Measurements from ENCODE around the gene HS3ST2. TPM values are rescaled to one million over a fixed set of nuclear protein-coding genes. Genes with fewer than 3 reads are reported as not detected.

Gene HS3ST2
- total and polyA plus RNA-seq, 2 of the 8 experiments (the other 6 are each of a cell fraction or from before 2014, with no cell fraction given): 1.7 to 3.7 TPM

DNA sequence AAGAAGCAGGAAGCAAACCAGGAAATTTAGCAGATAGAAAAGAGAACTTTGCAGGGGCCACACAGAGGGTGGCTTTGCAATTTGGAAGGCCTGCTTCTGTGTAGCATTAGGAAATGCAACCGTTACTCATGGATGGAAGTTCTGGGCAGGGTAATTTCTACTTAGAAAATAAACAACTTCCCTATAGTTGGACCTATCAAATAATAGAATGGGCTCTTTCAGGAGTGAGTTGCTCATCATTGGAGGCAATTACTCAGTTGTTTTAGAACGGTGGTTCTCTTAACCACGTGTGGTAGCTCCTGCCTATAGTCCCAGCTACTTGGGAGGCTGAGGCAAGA is 25.8 kb upstream of the HS3ST2 start:
- Histone ChIP-seq H3K18ac (ENCODE audit: extremely low read depth, low read length) (no peak overlapping the region), H2AK5ac (ENCODE audit: low read depth, low read length) (no peak overlapping the region), H4K8ac (ENCODE audit: extremely low read depth, insufficient read depth, low read length) (no peak overlapping the region), H3K4ac (replicated peaks; ENCODE audit: insufficient read length, low read depth, low read length) (no peak overlapping the region), H2BK12ac (ENCODE audit: low read depth, low read length) (no peak overlapping the region), H3K79me2 (ENCODE audit: control insufficient read depth in 1 of 2, insufficient read depth in 2 of 2, low read length in 2 of 2) (no peaks in the 10 kb centered on the region), H3K9me3 (ENCODE audit: insufficient read depth in 2 of 2, low read depth in 1 of 2, low read length in 1 of 2) (no peaks in the 10 kb centered on the region), H2BK120ac (replicated peaks; ENCODE audit: low read depth, low read length) (no peak overlapping the region), H4K91ac (replicated peaks; ENCODE audit: insufficient read length, low read length) (no peak overlapping the region), H2BK15ac (ENCODE audit: low read length) (no peak overlapping the region), H3K79me1 (ENCODE audit: low read depth, low read length) (no peaks in the 10 kb centered on the region), H2BK20ac (ENCODE audit: low read length) (no peak overlapping the region), H3K14ac (ENCODE audit: insufficient read length) (no peak overlapping the region), H3K23ac (ENCODE audit: insufficient read length) (no peak overlapping the region), H3K23me2 (ENCODE audit: low read depth, low read length) (no peaks in the 10 kb centered on the region), H3K4me3 (ENCODE audit: extremely low read depth in 1 of 4, insufficient read depth in 2 of 4, low read depth in 3 of 4, low read length in 4 of 4) (no peak overlapping the region), H3K27me3 (replicated peaks in 1 of 4; ENCODE audit: control insufficient read depth in 3 of 4, extremely low read depth in 1 of 4, insufficient read depth in 3 of 4, low read length in 3 of 4) (no peaks in the 10 kb centered on the region), H3K36me3 (ENCODE audit: control insufficient read depth in 2 of 4, insufficient read depth in 4 of 4, low read length in 3 of 4) (no peaks in the 10 kb centered on the region), H4K5ac (ENCODE audit: insufficient read length, low read depth, low read length) (no peak overlapping the region), H3K4me2 (ENCODE audit: insufficient read depth in 1 of 2, low read depth in 2 of 2, low read length in 2 of 2) (no peak overlapping the region), H4K20me1 (replicated peaks in 1 of 2; ENCODE audit: control insufficient read depth in 1 of 2, insufficient read depth in 2 of 2, low read length in 2 of 2) (no peaks in the 10 kb centered on the region), H3K56ac (replicated peaks; ENCODE audit: insufficient read length, low read depth, low read length) (no peak overlapping the region), H3K27ac (ENCODE audit: low read depth, low read length) (no peak overlapping the region), H3K9ac (replicated peaks in 1 of 4; ENCODE audit: extremely low read depth in 1 of 4, low read depth in 3 of 4, low read length in 3 of 4) (no peak overlapping the region), H2BK5ac (ENCODE audit: low read depth, low read length) (no peak overlapping the region), H2AFZ (ENCODE audit: low read length) (no peak overlapping the region), H3K4me1 (replicated peaks in 1 of 4; ENCODE audit: control insufficient read depth in 3 of 4, insufficient read depth in 4 of 4, low read length in 3 of 4) (peaks cover 0 to 3% (median 0%) of the 10 kb centered on the region in 4 experiments; a peak in 2 of 7 replicates)
- ChIA-PET POLR2A (ENCODE audit: partially characterized antibody) (no interaction called here), CTCF (ENCODE audit: partially characterized antibody) (interaction anchor here (1.7 kb wide), 1 partner anchor 25 kb away, joined by 4 read pairs; no protein-coding TSS in a partner anchor)
- DNase-seq (ENCODE audit: low read depth in 1 of 2, low spot score in 2 of 2): no peak
- no peak for FAIRE-seq
- 90% methylated on average over 3 of the region's 3 CpGs; no CpG with 5 or more reads in 1 of the 2 experiments for WGBS, 2 experiments (ENCODE audit: extremely low coverage in 1 of 2, insufficient coverage in 1 of 2, insufficient read length in 1 of 2, insufficient replicate concordance in 2 of 2, low coverage in 1 of 2, low lambda C conversion rate in 2 of 2, missing lambda C conversion rate in 1 of 2)
- TF ChIP-seq SRF (IDR thresholded peaks at IDR 0.05; ENCODE audit: low read depth, low read length) (no peak), TEAD4 (IDR thresholded peaks at IDR 0.05; ENCODE audit: low read depth, low read length) (no peak), SIRT6 (IDR thresholded peaks at IDR 0.05; ENCODE audit: low read length) (no peak), CEBPB (IDR thresholded peaks at IDR 0.05; ENCODE audit: low read depth, low read length) (no peak), RXRA (IDR thresholded peaks at IDR 0.05; ENCODE audit: insufficient read depth, low read depth, low read length) (no peak), SIX5 (IDR thresholded peaks at IDR 0.05; ENCODE audit: low read depth, low read length) (no peak), HDAC2 (IDR thresholded peaks at IDR 0.05; ENCODE audit: borderline replicate concordance in 1 of 2, low read depth in 2 of 2, low read length in 2 of 2) (no peak), SAP30 (IDR thresholded peaks at IDR 0.05; ENCODE audit: insufficient read depth, insufficient replicate concordance, low read length) (no peak), GTF2F1 (IDR thresholded peaks at IDR 0.05; ENCODE audit: borderline replicate concordance, low read depth, low read length) (no peak), EZH2 (IDR thresholded peaks at IDR 0.05; ENCODE audit: low read depth, low read length, severe bottlenecking) (no peak), SUZ12 (IDR thresholded peaks at IDR 0.05; ENCODE audit: low read length) (no peak), MAFK (IDR thresholded peaks at IDR 0.05; ENCODE audit: low read depth, low read length) (no peak), FOSL1 (IDR thresholded peaks at IDR 0.05; ENCODE audit: insufficient read depth, low read depth, low read length) (no peak), EGR1 (IDR thresholded peaks at IDR 0.05; ENCODE audit: borderline replicate concordance, low read depth, low read length) (no peak)
- TF ChIP-seq, protein P1, sequence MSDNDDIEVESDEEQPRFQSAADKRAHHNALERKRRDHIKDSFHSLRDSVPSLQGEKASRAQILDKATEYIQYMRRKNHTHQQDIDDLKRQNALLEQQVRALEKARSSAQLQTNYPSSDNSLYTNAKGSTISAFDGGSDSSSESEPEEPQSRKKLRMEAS (IDR thresholded peaks at IDR 0.05): no peak
